HG03469 (cell line): Measurements from ENCODE around the gene MBD3L2B.

Experiments used
- ATAC-seq: cut with Tn5 transposase; IDR thresholded peaks from one replicate; pipeline ENCODE4 v1.9.1; 2021; ENCODE audit warnings: mild to moderate bottlenecking, moderate library complexity, moderate number of reproducible peaks; ENCODE audit not compliant: unreplicated experiment

MBD3L2B gene

GRCh38 chr19:7013678-7014077 is 7.6 kb downstream of the MBD3L2B start:
- ATAC-seq = no peak

- no peak for ATAC-seq
Measured at GRCh38 chr19:7010722-7011593, 10.3 kb downstream of the MBD3L2B start.

- ATAC-seq = no peak
Measured at GRCh38 chr19:7007859-7008258, 13.4 kb downstream of the MBD3L2B start.

GRCh38 chr19:7006135-7006704 is 15.0 kb downstream of the MBD3L2B start:
- ATAC-seq = no peak

- no peak for ATAC-seq
Measured at GRCh38 chr19:7004313-7004931, 16.8 kb downstream of the MBD3L2B start.

- no peak for ATAC-seq
Measured at GRCh38 chr19:7000816-7001215, 20.4 kb downstream of the MBD3L2B start.

- no peak for ATAC-seq
Measured at GRCh38 chr19:7000333-7000732, 20.9 kb downstream of the MBD3L2B start.

GRCh38 chr19:6999933-7000332 is 21.3 kb downstream of the MBD3L2B start:
- no peak for ATAC-seq

GRCh38 chr19:6997679-6998445 is 23.4 kb downstream of the MBD3L2B start:
- ATAC-seq = no peak

GRCh38 chr19:6996810-6997209 is 24.4 kb downstream of the MBD3L2B start:
- no peak for ATAC-seq

GRCh38 chr19:6995054-6995453 is 26.2 kb downstream of the MBD3L2B start:
- no peak for ATAC-seq

- no peak for ATAC-seq
Measured at GRCh38 chr19:6988257-6988656, 33.0 kb downstream of the MBD3L2B start.

- ATAC-seq = no peak
Measured at GRCh38 chr19:6987850-6988249, 33.4 kb downstream of the MBD3L2B start.

GRCh38 chr19:6983448-6983847 is 37.8 kb downstream of the MBD3L2B start:
- ATAC-seq = no peak

GRCh38 chr19:6979399-6979798 is 41.8 kb downstream of the MBD3L2B start:
- ATAC-seq = no peak

- no peak for ATAC-seq
Measured at GRCh38 chr19:6976197-6976596, 45.0 kb downstream of the MBD3L2B start.

- ATAC-seq = no peak
Measured at GRCh38 chr19:6971366-6971765, 49.9 kb downstream of the MBD3L2B start.

- no peak for ATAC-seq
Measured at GRCh38 chr19:6970443-6970842, 50.8 kb downstream of the MBD3L2B start.

GRCh38 chr19:6970021-6970420 is 51.2 kb downstream of the MBD3L2B start:
- no peak for ATAC-seq

- no peak for ATAC-seq
Measured at GRCh38 chr19:6969490-6969889, 51.7 kb downstream of the MBD3L2B start.
